Naive thymus-derived CD8-positive, alpha-beta T cell (primary cell): ENCODE data around the gene TMEM259. TPM values are rescaled to one million over a fixed set of nuclear protein-coding genes. Genes with fewer than 3 reads are reported as not detected.

ENCODE experiments used
- ATAC-seq, 2 donors: fragments of 150-1000 bp; cut with Tn5 transposase in 1 of 2; sonication (Bioruptor Pico), chemical (Tn5 transposase) in 1 of 2; 1 replicate in 1 of 2; 2 replicates in 1 of 2; pipeline ENCODE4 v1.10.0; 2021; ENCODE audit warnings: mild to moderate bottlenecking in 2 of 2, moderate library complexity in 2 of 2
- POLR2A ChIA-PET: fragments of 350-600 bp; sonication (Branson Sonifier 250); formaldehyde crosslinking; loops from one replicate; lab custom pipeline; 2021; ENCODE audit warnings: antibody characterized with exemption; lab: Charles Lee
- DNase-seq, 10 donors: peaks; one replicate each; pipeline versions ENCODE4 v3.0.0 to v3.0.0-alpha.2; 2020 to 2022
- H3K27ac Mint-ChIP-seq, 10 donors: one replicate each; pipeline ENCODE4 v1.8.0; 2020 to 2022; ENCODE audit warnings: mild to moderate bottlenecking in 10 of 10, mixed read lengths in 10 of 10, moderate library complexity in 4 of 10, inconsistent platforms in 1 of 10
- H3K27me3 Mint-ChIP-seq, 5 donors: one replicate each; pipeline ENCODE4 v1.8.0; 2021 to 2022; ENCODE audit warnings: mixed read lengths in 5 of 5
- H3K36me3 Mint-ChIP-seq, 3 donors: one replicate each; pipeline ENCODE4 v1.8.0; 2020 to 2022; ENCODE audit warnings: mixed read lengths in 3 of 3, mild to moderate bottlenecking in 2 of 3, inconsistent platforms in 1 of 3
- H3K4me1 Mint-ChIP-seq, 4 donors: one replicate each; pipeline ENCODE4 v1.8.0; 2021 to 2022; ENCODE audit warnings: mixed read lengths in 4 of 4
- H3K4me3 Mint-ChIP-seq, 10 donors: one replicate each; pipeline ENCODE4 v1.8.0; 2020 to 2022; ENCODE audit warnings: mild to moderate bottlenecking in 10 of 10, mixed read lengths in 10 of 10, moderate library complexity in 6 of 10, inconsistent platforms in 1 of 10
- H3K9me3 Mint-ChIP-seq, 9 donors: one replicate each; pipeline ENCODE4 v1.8.0; 2020 to 2022; ENCODE audit warnings: mixed read lengths in 9 of 9, mild to moderate bottlenecking in 3 of 9, inconsistent platforms in 1 of 9, moderate library complexity in 1 of 9
- polyA plus RNA-seq, 3 donors: library from polyadenylated mRNA; unstranded; fragments of 300-500 nt; fragmentation: Illumina TruSeq; gene quantifications; one replicate each; pipeline ENCODE4 v1.2.3, GENCODE V29; 2021
- total RNA-seq, 8 experiments: library from RNA in 2 of 8; stranded (reverse) in 2 of 8; gene quantifications; one replicate each; pipeline ENCODE4 v1.2.3 and lab custom pipeline; 2021 to 2026

Gene TMEM259
- total and polyA plus RNA-seq, 5 experiments from 2014 or later: 37.9 to 365 (median 77.0) TPM

DNA sequence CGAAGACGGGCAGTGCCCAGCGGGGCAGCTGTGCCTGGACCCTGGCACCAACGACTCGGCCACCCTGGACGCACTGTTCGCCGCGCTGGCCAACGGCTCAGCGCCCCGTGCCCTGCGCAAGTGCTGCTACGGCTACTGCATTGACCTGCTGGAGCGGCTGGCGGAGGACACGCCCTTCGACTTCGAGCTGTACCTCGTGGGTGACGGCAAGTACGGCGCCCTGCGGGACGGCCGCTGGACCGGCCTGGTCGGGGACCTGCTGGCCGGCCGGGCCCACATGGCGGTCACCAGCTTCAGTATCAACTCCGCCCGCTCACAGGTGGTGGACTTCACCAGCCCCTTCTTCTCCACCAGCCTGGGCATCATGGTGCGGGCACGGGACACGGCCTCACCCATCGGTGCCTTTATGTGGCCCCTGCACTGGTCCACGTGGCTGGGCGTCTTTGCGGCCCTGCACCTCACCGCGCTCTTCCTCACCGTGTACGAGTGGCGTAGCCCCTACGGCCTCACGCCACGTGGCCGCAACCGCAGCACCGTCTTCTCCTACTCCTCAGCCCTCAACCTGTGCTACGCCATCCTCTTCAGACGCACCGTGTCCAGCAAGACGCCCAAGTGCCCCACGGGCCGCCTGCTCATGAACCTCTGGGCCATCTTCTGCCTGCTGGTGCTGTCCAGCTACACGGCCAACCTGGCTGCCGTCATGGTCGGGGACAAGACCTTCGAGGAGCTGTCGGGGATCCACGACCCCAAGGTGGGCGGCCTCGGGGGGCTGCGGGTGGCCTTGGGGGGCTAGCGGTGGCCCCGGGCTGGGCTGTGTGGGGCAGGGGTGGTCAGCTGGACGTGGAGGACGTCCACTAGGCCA, 15.9 kb downstream of the TMEM259 start:
- Mint-ChIP-seq H3K27ac (peak overlapping the region in 1 of 10 donors; percentile 77), H3K4me1 (peaks cover 2 to 13% (median 10%) of the 10 kb centered on the region in 4 donors), H3K4me3 (no peak overlapping the region), H3K36me3 (peaks cover 0 to 10% (median 0%) of the 10 kb centered on the region in 3 donors), H3K27me3 (peaks cover 0 to 7% (median 3%) of the 10 kb centered on the region in 5 donors), H3K9me3 (no peaks in the 10 kb centered on the region)
- DNase-seq (no peak), ATAC-seq (no peak)
- POLR2A ChIA-PET: interaction anchor here (0.6 to 3.3 kb wide), 6 partner anchors 10 to 248 kb away, joined by 3 to 13 read pairs (median 3); no protein-coding TSS in a partner anchor

DNA sequence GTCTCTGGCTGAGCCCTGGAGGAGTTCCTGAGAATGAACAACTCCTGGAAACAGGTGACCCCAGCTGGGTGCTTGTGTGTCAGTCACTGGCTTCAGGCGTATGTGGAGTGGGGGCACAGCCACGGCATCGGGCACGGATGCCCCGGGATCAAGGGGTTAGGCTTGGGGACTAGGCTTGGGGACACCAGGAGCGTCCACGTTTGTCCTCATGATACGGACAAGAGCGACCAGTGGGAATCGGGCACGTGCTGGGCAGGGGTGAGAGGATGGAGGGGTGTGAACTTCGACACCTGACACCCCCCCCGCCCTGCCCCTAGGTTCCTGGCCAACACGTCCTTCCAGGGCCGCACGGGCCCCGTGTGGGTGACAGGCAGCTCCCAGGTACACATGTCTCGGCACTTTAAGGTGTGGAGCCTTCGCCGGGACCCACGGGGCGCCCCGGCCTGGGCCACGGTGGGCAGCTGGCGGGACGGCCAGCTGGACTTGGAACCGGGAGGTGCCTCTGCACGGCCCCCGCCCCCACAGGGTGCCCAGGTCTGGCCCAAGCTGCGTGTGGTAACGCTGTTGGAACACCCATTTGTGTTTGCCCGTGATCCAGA, 16.6 kb downstream of the TMEM259 start:
- H3K9me3 Mint-ChIP-seq: no peaks in the 10 kb centered on the region
- H3K27me3 Mint-ChIP-seq: peaks cover 1 to 13% (median 4%) of the 10 kb centered on the region in 5 donors
- peak overlapping the region in 2 of 10 donors; percentile 19 to 25 for H3K27ac Mint-ChIP-seq
- H3K4me1 Mint-ChIP-seq: peaks cover 3 to 14% (median 10%) of the 10 kb centered on the region in 4 donors
- POLR2A ChIA-PET: interaction anchor here (0.6 to 3.3 kb wide), 7 partner anchors 9 to 97 kb away, joined by 3 to 13 read pairs (median 3); no protein-coding TSS in a partner anchor
- no peak for DNase-seq
- no peak overlapping the region for H3K4me3 Mint-ChIP-seq
- peaks cover 0 to 6% (median 0%) of the 10 kb centered on the region in 3 donors for H3K36me3 Mint-ChIP-seq
- ATAC-seq: no peak

DNA sequence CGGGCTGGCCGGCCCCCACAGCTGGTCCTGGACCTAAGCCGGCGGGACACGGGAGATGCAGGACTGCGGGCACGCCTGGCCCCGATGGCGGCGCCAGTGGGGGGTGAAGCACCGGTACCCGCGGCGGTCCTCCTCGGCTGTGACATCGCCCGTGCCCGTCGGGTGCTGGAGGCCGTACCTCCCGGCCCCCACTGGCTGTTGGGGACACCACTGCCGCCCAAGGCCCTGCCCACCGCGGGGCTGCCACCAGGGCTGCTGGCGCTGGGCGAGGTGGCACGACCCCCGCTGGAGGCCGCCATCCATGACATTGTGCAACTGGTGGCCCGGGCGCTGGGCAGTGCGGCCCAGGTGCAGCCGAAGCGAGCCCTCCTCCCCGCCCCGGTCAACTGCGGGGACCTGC, 17.6 kb downstream of the TMEM259 start:
- Mint-ChIP-seq H3K27me3 (peaks cover 5 to 21% (median 11%) of the 10 kb centered on the region in 5 donors), H3K4me3 (no peak overlapping the region), H3K4me1 (peaks cover 6 to 19% (median 11%) of the 10 kb centered on the region in 4 donors), H3K36me3 (peaks cover 0 to 9% (median 0%) of the 10 kb centered on the region in 3 donors), H3K9me3 (peaks cover 0 to 3% (median 0%) of the 10 kb centered on the region in 9 donors), H3K27ac (no peak overlapping the region)
- POLR2A ChIA-PET: interaction anchor here (0.7 to 1.0 kb wide), 5 partner anchors 12 to 89 kb away, joined by 3 to 7 read pairs (median 3); no protein-coding TSS in a partner anchor
- no peak for DNase-seq
- no peak for ATAC-seq

DNA sequence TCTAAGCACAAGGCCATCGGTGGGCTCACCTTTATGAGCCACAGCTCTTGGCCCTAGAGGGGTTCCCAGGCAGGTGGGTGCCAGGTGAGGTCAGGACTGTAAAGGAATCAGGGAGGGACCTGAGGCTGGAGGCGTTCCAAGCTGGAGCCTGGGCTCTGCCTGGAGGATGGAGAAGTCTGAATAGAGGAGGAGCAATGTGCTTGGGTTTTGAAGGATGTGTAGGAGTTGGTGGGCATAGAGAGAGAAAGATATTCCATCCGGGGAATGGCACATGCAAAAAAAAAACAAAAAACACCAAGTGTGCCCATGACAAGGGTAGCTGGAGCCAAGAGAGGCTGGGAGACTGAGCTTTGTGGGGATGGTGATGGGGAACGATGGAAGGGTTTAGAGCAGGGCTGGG, 18.3 kb downstream of the TMEM259 start:
- H3K4me3 Mint-ChIP-seq: peak overlapping the region in 1 of 10 donors; percentile 44
- ATAC-seq (no peak), DNase-seq (no peak)
- peak overlapping the region in 4 of 10 donors; percentile 48 to 91 (median 52) for H3K27ac Mint-ChIP-seq
- H3K9me3 Mint-ChIP-seq: peaks cover 0 to 3% (median 0%) of the 10 kb centered on the region in 9 donors
- H3K27me3 Mint-ChIP-seq: peaks cover 5 to 28% (median 11%) of the 10 kb centered on the region in 5 donors
- H3K36me3 Mint-ChIP-seq: peaks cover 0 to 9% (median 0%) of the 10 kb centered on the region in 3 donors
- H3K4me1 Mint-ChIP-seq: peaks cover 10 to 19% (median 15%) of the 10 kb centered on the region in 4 donors
- POLR2A ChIA-PET: interaction anchor here (0.7 to 1.0 kb wide), 4 partner anchors 13 to 90 kb away, joined by 3 to 7 read pairs (median 3); no protein-coding TSS in a partner anchor

DNA sequence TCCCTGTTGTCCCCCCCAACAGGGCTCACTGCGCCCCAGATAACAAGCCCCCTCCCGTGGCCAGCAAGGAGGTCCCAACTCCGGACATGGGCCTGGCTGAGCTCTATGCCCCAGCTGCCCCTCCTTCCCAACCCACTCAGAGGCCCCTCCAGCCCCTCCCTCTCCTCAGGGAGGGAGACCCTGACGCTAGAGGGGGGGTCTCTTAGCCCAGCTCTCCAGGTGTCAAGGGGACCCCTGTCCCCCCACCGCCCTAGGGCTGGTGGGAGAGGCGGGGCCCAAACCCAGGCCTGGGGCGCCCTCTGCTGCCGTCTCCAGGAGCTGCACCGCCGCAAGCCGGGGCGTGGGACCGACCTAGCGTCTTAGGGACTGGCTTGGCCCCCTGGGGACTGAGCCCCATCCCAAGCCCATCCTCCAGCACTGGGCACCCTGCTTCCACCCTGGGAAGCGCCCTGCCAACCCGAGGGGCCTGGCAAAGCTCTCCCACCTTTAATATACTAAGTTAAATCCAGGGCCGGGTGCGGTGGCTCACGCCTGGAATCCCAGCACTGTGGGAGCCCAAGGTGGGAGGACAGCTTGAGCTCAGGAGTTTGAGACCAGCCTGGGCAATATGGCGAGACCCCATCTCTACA, 19.3 kb downstream of the TMEM259 start:
- peak; percentile 67 to 77 for ATAC-seq
- H3K27ac Mint-ChIP-seq: peak overlapping the region in 1 of 10 donors; percentile 43
- peaks cover 5 to 29% (median 11%) of the 10 kb centered on the region in 5 donors for H3K27me3 Mint-ChIP-seq
- peaks cover 6 to 20% (median 18%) of the 10 kb centered on the region in 4 donors for H3K4me1 Mint-ChIP-seq
- POLR2A ChIA-PET: interaction anchor here (0.6 to 1.5 kb wide), 3 partner anchors 18 to 138 kb away, joined by 3 to 8 read pairs (median 3); no protein-coding TSS in a partner anchor
- peak; percentile 45 to 78 (median 71) for DNase-seq
- peaks cover 0 to 4% (median 0%) of the 10 kb centered on the region in 3 donors for H3K36me3 Mint-ChIP-seq
- H3K4me3 Mint-ChIP-seq: peak overlapping the region in 3 of 10 donors; percentile 34 to 61 (median 41)
- peaks cover 0 to 3% (median 0%) of the 10 kb centered on the region in 9 donors for H3K9me3 Mint-ChIP-seq

DNA sequence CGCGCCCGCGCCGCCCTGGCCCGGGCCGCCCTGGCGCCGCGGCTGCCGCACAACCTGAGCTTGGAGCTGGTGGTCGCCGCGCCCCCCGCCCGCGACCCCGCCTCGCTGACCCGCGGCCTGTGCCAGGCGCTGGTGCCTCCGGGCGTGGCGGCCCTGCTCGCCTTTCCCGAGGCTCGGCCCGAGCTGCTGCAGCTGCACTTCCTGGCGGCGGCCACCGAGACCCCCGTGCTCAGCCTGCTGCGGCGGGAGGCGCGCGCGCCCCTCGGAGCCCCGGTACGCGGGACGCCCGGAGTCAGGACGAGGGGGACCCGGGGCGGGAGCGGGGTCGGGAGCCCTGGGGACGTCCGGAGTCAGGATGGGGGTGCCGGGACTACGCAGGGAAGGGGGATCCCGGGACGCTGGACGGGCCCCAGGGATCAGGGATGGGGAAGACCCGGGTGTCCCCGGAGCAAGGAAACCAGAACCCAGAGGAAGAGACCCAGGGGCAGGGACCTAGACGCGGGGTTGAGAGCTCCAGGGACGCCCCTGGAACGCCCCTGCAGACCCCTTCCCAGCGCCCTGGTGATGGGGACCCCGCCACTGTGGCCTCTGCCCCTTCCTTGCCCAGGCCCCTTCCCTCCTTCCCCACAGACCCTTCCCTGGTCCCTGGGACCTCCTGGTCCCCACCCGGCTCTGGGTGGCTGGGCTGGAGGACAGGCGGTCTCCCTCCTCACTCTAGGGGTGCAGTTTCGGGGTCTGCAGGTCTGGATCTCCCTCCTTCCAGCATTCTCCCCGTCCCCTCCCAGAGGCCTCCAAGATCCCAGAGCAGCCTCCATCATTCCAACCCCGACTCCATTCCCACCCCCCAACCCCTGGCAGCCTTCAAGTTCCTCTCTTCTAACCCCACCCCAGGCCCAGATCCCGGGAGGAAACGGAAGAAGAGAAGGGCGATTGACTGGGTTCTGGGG, 20.1 kb downstream of the TMEM259 start:
- ATAC-seq: no peak
- H3K9me3 Mint-ChIP-seq: peaks cover 0 to 3% (median 0%) of the 10 kb centered on the region in 9 donors
- H3K27me3 Mint-ChIP-seq: peaks cover 5 to 32% (median 11%) of the 10 kb centered on the region in 5 donors
- H3K4me3 Mint-ChIP-seq: peak overlapping the region in 8 of 10 donors; percentile 7 to 69 (median 48)
- POLR2A ChIA-PET: interaction anchor here (0.6 to 1.5 kb wide), 4 partner anchors 19 to 137 kb away, joined by 3 to 8 read pairs (median 3); no protein-coding TSS in a partner anchor
- H3K27ac Mint-ChIP-seq: peak overlapping the region in 2 of 10 donors; percentile 43 to 47
- no peak for DNase-seq
- H3K4me1 Mint-ChIP-seq: peaks cover 10 to 28% (median 22%) of the 10 kb centered on the region in 4 donors
- H3K36me3 Mint-ChIP-seq: peaks cover 0 to 4% (median 0%) of the 10 kb centered on the region in 3 donors

DNA sequence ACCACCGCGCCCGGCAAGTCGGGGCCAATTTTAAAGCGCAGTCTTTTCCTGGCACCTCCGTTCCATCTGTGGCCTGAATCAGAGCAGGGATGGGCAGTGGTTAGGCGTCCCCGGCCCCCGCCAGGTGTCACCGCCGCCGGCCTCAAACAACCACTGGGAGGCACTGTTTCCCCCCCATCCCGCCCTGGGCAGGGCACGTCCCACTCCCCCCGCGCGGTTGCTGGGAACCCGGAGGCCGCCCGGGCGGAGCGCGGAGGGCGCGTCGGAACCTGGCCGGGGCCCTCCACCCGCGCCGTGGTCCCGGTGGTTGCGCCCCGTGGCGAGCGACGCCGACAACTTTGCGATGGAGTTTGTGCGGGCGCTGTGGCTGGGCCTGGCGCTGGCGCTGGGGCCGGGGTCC, 20.8 kb downstream of the TMEM259 start, which contains the start of gene GRIN3B:
Gene GRIN3B, plus strand, starts transcription at position 325 of the 400 bp plus-strand sequence. Its CDS starts 19 bp downstream, at position 344.
- Mint-ChIP-seq H3K27me3 (peaks cover 5 to 32% (median 11%) of the 10 kb centered on the region in 5 donors), H3K4me1 (peaks cover 10 to 28% (median 21%) of the 10 kb centered on the region in 4 donors), H3K27ac (peak within 1 kb of the TSS in 4 of 10 donors; percentile 8 to 89 (median 64)), H3K4me3 (peak within 1 kb of the TSS; percentile 41 to 69 (median 56)), H3K36me3 (peaks cover 0 to 4% (median 0%) of the 10 kb centered on the region in 3 donors), H3K9me3 (peaks cover 0 to 3% (median 0%) of the 10 kb centered on the region in 9 donors)
- POLR2A ChIA-PET: interaction anchor here (0.7 kb wide), 1 partner anchor 104 kb away, joined by 3 read pairs; no protein-coding TSS in a partner anchor
- peak; percentile 9 to 12 for ATAC-seq
- DNase-seq: peak; percentile 39 to 84 (median 51)

DNA sequence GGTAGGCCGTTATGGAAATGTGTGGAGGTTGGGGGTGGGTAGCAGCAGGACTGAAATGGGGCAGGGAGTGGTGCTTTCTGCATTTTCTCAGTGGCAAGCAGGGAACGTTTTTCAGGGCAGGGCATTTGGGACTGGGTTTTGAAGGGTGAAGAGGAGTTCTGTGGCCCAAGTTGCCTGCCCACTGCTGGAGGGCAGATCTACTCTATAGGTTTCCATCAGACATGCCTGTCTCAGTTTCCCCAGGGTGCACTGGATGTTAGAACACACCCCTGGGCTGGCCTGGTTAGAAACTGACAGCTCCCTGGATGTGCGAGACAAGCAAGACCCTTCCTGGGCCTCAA, 21.6 kb downstream of the TMEM259 start:
- POLR2A ChIA-PET: interaction anchor here (1.4 to 5.4 kb wide), 2 partner anchors 14 to 40 kb away, joined by 4 to 42 read pairs; partner anchors contain the start of genes ABCA7 and WDR18
- Mint-ChIP-seq H3K36me3 (peaks cover 0 to 4% (median 0%) of the 10 kb centered on the region in 3 donors), H3K27ac (peak overlapping the region in 3 of 10 donors; percentile 27 to 89 (median 80)), H3K9me3 (peaks cover 0 to 3% (median 0%) of the 10 kb centered on the region in 9 donors), H3K27me3 (peaks cover 5 to 32% (median 11%) of the 10 kb centered on the region in 5 donors), H3K4me3 (peak overlapping the region; percentile 27 to 60 (median 50)), H3K4me1 (peaks cover 10 to 28% (median 21%) of the 10 kb centered on the region in 4 donors)
- DNase-seq (no peak), ATAC-seq (no peak)

DNA sequence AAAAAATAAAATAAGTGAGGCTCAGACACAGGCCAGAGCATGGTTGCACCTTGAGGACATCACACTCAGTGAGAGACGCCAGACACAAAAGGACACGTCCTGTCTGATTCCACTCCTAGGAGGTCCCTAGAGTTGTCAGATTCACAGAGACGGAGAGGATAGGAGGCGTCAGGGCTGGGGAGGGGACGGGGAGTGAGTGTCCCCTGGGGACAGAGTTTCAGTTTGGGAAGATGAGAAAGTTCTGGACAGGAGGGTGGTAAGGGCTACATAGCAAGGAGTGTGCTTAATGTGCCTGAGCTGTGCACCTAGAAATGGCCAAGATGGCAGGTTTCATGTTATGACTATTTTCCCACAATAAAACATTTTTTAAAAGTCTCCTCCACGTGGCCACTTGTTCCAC, 22.9 kb downstream of the TMEM259 start:
- H3K4me3 Mint-ChIP-seq: peak overlapping the region in 4 of 10 donors; percentile 0 to 43 (median 28)
- H3K9me3 Mint-ChIP-seq: peaks cover 0 to 3% (median 0%) of the 10 kb centered on the region in 9 donors
- DNase-seq (no peak), ATAC-seq (no peak)
- POLR2A ChIA-PET: interaction anchor here (0.7 to 5.4 kb wide), 12 partner anchors 9 to 216 kb away, joined by 3 to 42 read pairs (median 5); partner anchors contain the start of genes ARHGAP45, CNN2 and WDR18
- peak overlapping the region in 5 of 10 donors; percentile 15 to 84 (median 55) for H3K27ac Mint-ChIP-seq
- H3K27me3 Mint-ChIP-seq: peaks cover 5 to 32% (median 11%) of the 10 kb centered on the region in 5 donors
- H3K36me3 Mint-ChIP-seq: peaks cover 0 to 4% (median 0%) of the 10 kb centered on the region in 3 donors
- peaks cover 10 to 28% (median 21%) of the 10 kb centered on the region in 4 donors for H3K4me1 Mint-ChIP-seq
